IMR-90 (cell line): Measurements from ENCODE around the gene OSTF1. TPM values are rescaled to one million over a fixed set of nuclear protein-coding genes. Genes with fewer than 3 reads are reported as not detected.

Source experiments
- ATAC-seq: fragments of 200-7000 bp; cut with Tn5 transposase; 2 replicates; pipeline ENCODE4 v1.9.1; 2020; ENCODE audit warnings: low read depth, mild to moderate bottlenecking, moderate library complexity
- BruUV-seq: library from RNA; stranded (reverse); fragments of 400-500 nt; replicated peaks from 2 replicates; lab custom pipeline; 2021; lab: Mats Ljungman, UMichigan
- CTCF ChIA-PET: fragments of 300-600 bp; formaldehyde crosslinking; extraction: SDS; loops from one replicate; lab custom pipeline; 2021; ENCODE audit warnings: antibody characterized with exemption; lab: Yijun Ruan, JAX
- POLR2A ChIA-PET: fragments of 300-600 bp; sonication (Branson Sonifier 250); formaldehyde crosslinking; loops from one replicate; lab custom pipeline; 2022; ENCODE audit warnings: antibody characterized with exemption; ENCODE audit not compliant: unreplicated experiment; lab: Charles Lee
- DNase-seq: peaks from one replicate; pipeline ENCODE4 v3.0.0; 2013
- H2AFZ ChIP-seq: replicated peaks from 2 replicates; pipeline ENCODE3; 2013; ENCODE audit warnings: low read length, mild to moderate bottlenecking; ENCODE audit not compliant: poor library complexity
- H2AK5ac ChIP-seq: 2 replicates; pipeline ENCODE4 v1.6.1; 2013; ENCODE audit warnings: low read depth, low read length, inconsistent platforms
- H2AK9ac ChIP-seq: replicated peaks from 2 replicates; pipeline ENCODE3; 2013; ENCODE audit warnings: mild to moderate bottlenecking, low read depth, low read length, moderate library complexity; ENCODE audit not compliant: poor library complexity
- H2BK120ac ChIP-seq: 2 replicates; pipeline ENCODE4 v1.6.1; 2013; ENCODE audit warnings: low read depth, low read length, inconsistent platforms
- H2BK15ac ChIP-seq: 3 replicates; pipeline ENCODE4 v1.6.1; 2013; ENCODE audit warnings: low read depth, low read length, inconsistent platforms
- H2BK20ac ChIP-seq: 2 replicates; pipeline ENCODE4 v1.6.1; 2013; ENCODE audit warnings: low read depth, mild to moderate bottlenecking, inconsistent platforms, low read length, moderate library complexity
- H2BK5ac ChIP-seq: 2 replicates; pipeline ENCODE4 v1.6.1; 2013; ENCODE audit warnings: mild to moderate bottlenecking, low read depth, low read length, inconsistent platforms; ENCODE audit not compliant: poor library complexity, severe bottlenecking
- H3K14ac ChIP-seq: replicated peaks from 2 replicates; pipeline ENCODE4 v1.6.1; 2013; ENCODE audit warnings: low read depth, low read length, inconsistent platforms
- H3K18ac ChIP-seq: 2 replicates; pipeline ENCODE4 v1.6.1; 2013; ENCODE audit warnings: low read depth, low read length, control low read depth
- H3K23ac ChIP-seq: 2 replicates; pipeline ENCODE4 v1.6.1; 2013; ENCODE audit warnings: low read depth, low read length, inconsistent platforms
- H3K27ac ChIP-seq: 2 replicates; pipeline ENCODE4 v1.5.1; 2013; ENCODE audit warnings: mild to moderate bottlenecking, control low read depth, low read length; ENCODE audit not compliant: insufficient read depth
- H3K27me3 ChIP-seq: 2 replicates; pipeline ENCODE4 v1.6.1; 2013; ENCODE audit warnings: low read length; ENCODE audit not compliant: control insufficient read depth, insufficient read depth
- H3K36me3 ChIP-seq: 2 replicates; pipeline ENCODE4 v1.6.1; 2013; ENCODE audit warnings: low read length, mixed read lengths; ENCODE audit not compliant: control insufficient read depth, insufficient read depth
- H3K4ac ChIP-seq: 2 replicates; pipeline ENCODE4 v1.6.1; 2013; ENCODE audit warnings: low read depth, low read length, inconsistent platforms
- H3K4me1 ChIP-seq: 2 replicates; pipeline ENCODE4 v1.6.1; 2013; ENCODE audit warnings: low read length, mixed read lengths; ENCODE audit not compliant: control insufficient read depth, insufficient read depth
- H3K4me2 ChIP-seq: 2 replicates; pipeline ENCODE4 v1.6.1; 2013; ENCODE audit warnings: low read depth, mild to moderate bottlenecking, control low read depth, low read length, moderate library complexity
- H3K4me3 ChIP-seq: 2 replicates; pipeline ENCODE4 v1.5.1; 2013; ENCODE audit warnings: low read depth, mild to moderate bottlenecking, control low read depth, low read length, moderate library complexity; ENCODE audit not compliant: insufficient read depth
- H3K56ac ChIP-seq: 2 replicates; pipeline ENCODE4 v1.6.1; 2013; ENCODE audit warnings: low read length, inconsistent platforms; ENCODE audit not compliant: insufficient read depth; ENCODE audit errors: extremely low read depth
- H3K79me1 ChIP-seq, 2 experiments: 2 replicates each; pipeline ENCODE4 v1.6.1; 2013; ENCODE audit warnings: low read length in 2 of 2, inconsistent platforms in 1 of 2, low read depth in 1 of 2
- H3K9ac ChIP-seq: 2 replicates; pipeline ENCODE4 v1.6.1; 2013; ENCODE audit warnings: low read depth, low read length, control low read depth
- H3K9me1 ChIP-seq: 2 replicates; pipeline ENCODE4 v1.6.1; 2013; ENCODE audit warnings: low read length, inconsistent platforms; ENCODE audit not compliant: insufficient read depth
- H3K9me3 ChIP-seq: 2 replicates; pipeline ENCODE4 v1.6.1; 2013; ENCODE audit warnings: low read length; ENCODE audit not compliant: control insufficient read depth, insufficient read depth
- H4K20me1 ChIP-seq: 2 replicates; pipeline ENCODE4 v1.6.1; 2013; ENCODE audit warnings: low read length, inconsistent platforms; ENCODE audit not compliant: insufficient read depth
- H4K5ac ChIP-seq: 2 replicates; pipeline ENCODE4 v1.6.1; 2013; ENCODE audit warnings: mild to moderate bottlenecking, low read depth, low read length, control low read depth
- H4K8ac ChIP-seq, 2 experiments: 2 replicates each; pipeline ENCODE4 v1.6.1; 2013; ENCODE audit warnings: low read depth in 2 of 2, low read length in 2 of 2, control low read depth in 1 of 2, inconsistent platforms in 1 of 2
- H4K91ac ChIP-seq: 2 replicates; pipeline ENCODE4 v1.6.1; 2013; ENCODE audit warnings: low read depth, low read length, inconsistent platforms; ENCODE audit not compliant: insufficient read depth
- CHD1 ChIP-seq: IDR thresholded peaks from 2 replicates; pipeline ENCODE4 v1.6.1; 2012; ENCODE audit warnings: low read depth, low read length, improper control_type of control experiment
- MAZ ChIP-seq: IDR thresholded peaks from 2 replicates; pipeline ENCODE4 v1.6.1; 2012; ENCODE audit warnings: low read depth, mild to moderate bottlenecking, low read length, improper control_type of control experiment, moderate library complexity, borderline replicate concordance
- MXI1 ChIP-seq: IDR thresholded peaks from 2 replicates; pipeline ENCODE4 v1.6.1; 2012; ENCODE audit warnings: low read depth, mild to moderate bottlenecking, low read length, moderate library complexity, borderline replicate concordance
- NFE2L2 ChIP-seq: fragments of 150-350 bp; IDR thresholded peaks from 2 replicates; pipeline ENCODE4 v1.6.1; 2016; ENCODE audit warnings: low read depth, mild to moderate bottlenecking, low read length
- RAD21 ChIP-seq: IDR thresholded peaks from 2 replicates; pipeline ENCODE4 v1.6.1; 2012; ENCODE audit warnings: low read length, improper control_type of control experiment
- RCOR1 ChIP-seq: IDR thresholded peaks from 2 replicates; pipeline ENCODE4 v1.6.1; 2012; ENCODE audit warnings: mild to moderate bottlenecking, low read length, improper control_type of control experiment; ENCODE audit not compliant: insufficient replicate concordance
- SMC3 ChIP-seq: fragments of 150-350 bp; IDR thresholded peaks from 2 replicates; pipeline ENCODE4 v1.6.1; 2016; ENCODE audit warnings: low read depth, mild to moderate bottlenecking, antibody characterized with exemption, low read length, moderate library complexity
- WGBS, 2 experiments: methylation state at CpG; one replicate each; pipeline versions ENCODE4 v1.1.5 to v1.1.7; 2013; ENCODE audit warnings: missing lambda C conversion rate in 2 of 2; ENCODE audit not compliant: insufficient read length in 1 of 2; ENCODE audit errors: extremely low coverage in 2 of 2; 5-methylcytosine and 5-hydroxymethylcytosine counted together
- dilution Hi-C: fragments of 300-500 bp; cut with HindIII; formaldehyde crosslinking; loops from one replicate; pipeline ENCODE4 v1.14.3; 2018; ENCODE audit warnings: low sequenced_read_pairs; ENCODE audit not compliant: unreplicated experiment
- in situ Hi-C: fragments of 300-500 bp; cut with MboI; formaldehyde crosslinking; loops from 3 replicates; pipeline ENCODE4 v1.14.3; 2019; ENCODE audit warnings: low sequenced_read_pairs, inconsistent platforms, mixed read lengths
- intact Hi-C: fragments of 100-400 bp; cut with micrococcal nuclease; formaldehyde crosslinking; loops from 2 replicates; pipeline ENCODE4 v1.10.0; 2022
- polyA plus RNA-seq, 3 experiments: library from polyadenylated mRNA; depleted of rRNA; stranded (reverse); fragments of >200 nt; gene quantifications; 2 replicates each; pipeline ENCODE4 v1.2.3, GENCODE V29; 2012; ENCODE audit warnings: low replicate concordance in 1 of 3
- total RNA-seq: library from RNA; depleted of rRNA; stranded (reverse); fragments of >200 nt; gene quantifications from 2 replicates; pipeline ENCODE4 v1.2.3, GENCODE V29; 2012
- TF ChIP-seq, protein P1 (sequence below): conservative IDR thresholded peaks from 2 replicates; pipeline ENCODE4 v1.5.1; 2012; ENCODE audit warnings: mild to moderate bottlenecking, low read depth, low read length, improper control_type of control experiment

The OSTF1 gene
- total and polyA plus RNA-seq, 2 of the 4 experiments (the other 2 are of a cell fraction), result 17.1 to 41.6 TPM

- intact Hi-C loops, result loop anchor here (2.0 to 5.0 kb wide), 2 partner anchors 43 to 111 kb away; no protein-coding TSS in a partner anchor
- H3K79me1 ChIP-seq, result 0 out of 4 replicates have a peak, but pooled peaks cover 0 to 6% of the 10 kb centered on the region in 2 experiments
- no peak overlapping the region for H2BK15ac ChIP-seq
- in situ Hi-C loops, result no loop called here
- peak overlapping the region; percentile 18; the same call in 1 of the 2 replicates for H3K23ac ChIP-seq
- no peak overlapping the region for H3K4ac ChIP-seq
- H3K4me1 ChIP-seq, result peaks cover 6% of the 10 kb centered on the region
- TF ChIP-seq NFE2L2 (no peak), RAD21 (no peak), MAZ (no peak), MXI1 (no peak), CHD1 (no peak), RCOR1 (no peak), SMC3 (no peak)
- TF ChIP-seq, protein P1, sequence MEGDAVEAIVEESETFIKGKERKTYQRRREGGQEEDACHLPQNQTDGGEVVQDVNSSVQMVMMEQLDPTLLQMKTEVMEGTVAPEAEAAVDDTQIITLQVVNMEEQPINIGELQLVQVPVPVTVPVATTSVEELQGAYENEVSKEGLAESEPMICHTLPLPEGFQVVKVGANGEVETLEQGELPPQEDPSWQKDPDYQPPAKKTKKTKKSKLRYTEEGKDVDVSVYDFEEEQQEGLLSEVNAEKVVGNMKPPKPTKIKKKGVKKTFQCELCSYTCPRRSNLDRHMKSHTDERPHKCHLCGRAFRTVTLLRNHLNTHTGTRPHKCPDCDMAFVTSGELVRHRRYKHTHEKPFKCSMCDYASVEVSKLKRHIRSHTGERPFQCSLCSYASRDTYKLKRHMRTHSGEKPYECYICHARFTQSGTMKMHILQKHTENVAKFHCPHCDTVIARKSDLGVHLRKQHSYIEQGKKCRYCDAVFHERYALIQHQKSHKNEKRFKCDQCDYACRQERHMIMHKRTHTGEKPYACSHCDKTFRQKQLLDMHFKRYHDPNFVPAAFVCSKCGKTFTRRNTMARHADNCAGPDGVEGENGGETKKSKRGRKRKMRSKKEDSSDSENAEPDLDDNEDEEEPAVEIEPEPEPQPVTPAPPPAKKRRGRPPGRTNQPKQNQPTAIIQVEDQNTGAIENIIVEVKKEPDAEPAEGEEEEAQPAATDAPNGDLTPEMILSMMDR, result no peak
- H3K36me3 ChIP-seq, result no peaks in the 10 kb centered on the region
- H3K9me3 ChIP-seq, result no peaks in the 10 kb centered on the region
- no peak overlapping the region for H2AFZ ChIP-seq
- H3K27me3 ChIP-seq, result no peaks in the 10 kb centered on the region
- no peak overlapping the region for H2BK5ac ChIP-seq
- BruUV-seq, result no TSS peak
- POLR2A ChIA-PET, result no interaction called here
- H3K27ac ChIP-seq, result no peak overlapping the region
- dilution Hi-C loops, result no loop called here
- H4K8ac ChIP-seq, result no peak overlapping the region
- ATAC-seq, result no peak
- H2BK120ac ChIP-seq, result no peak overlapping the region
- 100% methylated on average over 2 of the region's 6 CpGs; no CpG with 5 or more reads in 1 of the 2 experiments for WGBS, 2 experiments
- no peaks in the 10 kb centered on the region; the same call in 1 of the 2 replicates for H4K20me1 ChIP-seq
- no peak overlapping the region for H3K4me3 ChIP-seq
- no peak overlapping the region for H3K4me2 ChIP-seq
- peak overlapping the region; percentile 14; the same call in 1 of the 2 replicates for H4K91ac ChIP-seq
- peak overlapping the region; percentile 65; the same call in 1 of the 2 replicates for H3K14ac ChIP-seq
- H2AK5ac ChIP-seq, result no peak overlapping the region
- CTCF ChIA-PET, result interaction anchor here (0.6 kb wide), 1 partner anchor 141 kb away, joined by 3 read pairs; no protein-coding TSS in a partner anchor
- no peak overlapping the region for H2AK9ac ChIP-seq
- DNase-seq, result no peak
- 0 out of 2 replicates have a peak overlapping the region, but pooled peaks have one; percentile 29 for H3K18ac ChIP-seq
- peaks cover 10% of the 10 kb centered on the region for H3K9me1 ChIP-seq
- no peak overlapping the region for H4K5ac ChIP-seq
- peak overlapping the region; percentile 52 for H2BK20ac ChIP-seq
- no peak overlapping the region for H3K9ac ChIP-seq
- no peak overlapping the region for H3K56ac ChIP-seq
These were observed 61.5 kb downstream of the OSTF1 start for GRCh38 chr9:75149841-75150241.
